Activated CD4-positive, alpha-beta T cell treated with anti-CD3 and anti-CD28 coated beads for 48 hours (primary cell): Measurements from ENCODE around the gene MACROD2.
"Not testable (repeated sequence)": the region's sequence is repeated elsewhere in the genome, so short reads cannot be mapped to it uniquely, and the experiment has no call there.

Source experiments
- DNase-seq: peaks from one replicate; pipeline ENCODE4 v3.0.0-alpha.2; 2020

MACROD2 gene

GRCh38 chr20:15977758-15978157 lies 1982.4 kb downstream of the MACROD2 start:
- no peak for DNase-seq

DNA sequence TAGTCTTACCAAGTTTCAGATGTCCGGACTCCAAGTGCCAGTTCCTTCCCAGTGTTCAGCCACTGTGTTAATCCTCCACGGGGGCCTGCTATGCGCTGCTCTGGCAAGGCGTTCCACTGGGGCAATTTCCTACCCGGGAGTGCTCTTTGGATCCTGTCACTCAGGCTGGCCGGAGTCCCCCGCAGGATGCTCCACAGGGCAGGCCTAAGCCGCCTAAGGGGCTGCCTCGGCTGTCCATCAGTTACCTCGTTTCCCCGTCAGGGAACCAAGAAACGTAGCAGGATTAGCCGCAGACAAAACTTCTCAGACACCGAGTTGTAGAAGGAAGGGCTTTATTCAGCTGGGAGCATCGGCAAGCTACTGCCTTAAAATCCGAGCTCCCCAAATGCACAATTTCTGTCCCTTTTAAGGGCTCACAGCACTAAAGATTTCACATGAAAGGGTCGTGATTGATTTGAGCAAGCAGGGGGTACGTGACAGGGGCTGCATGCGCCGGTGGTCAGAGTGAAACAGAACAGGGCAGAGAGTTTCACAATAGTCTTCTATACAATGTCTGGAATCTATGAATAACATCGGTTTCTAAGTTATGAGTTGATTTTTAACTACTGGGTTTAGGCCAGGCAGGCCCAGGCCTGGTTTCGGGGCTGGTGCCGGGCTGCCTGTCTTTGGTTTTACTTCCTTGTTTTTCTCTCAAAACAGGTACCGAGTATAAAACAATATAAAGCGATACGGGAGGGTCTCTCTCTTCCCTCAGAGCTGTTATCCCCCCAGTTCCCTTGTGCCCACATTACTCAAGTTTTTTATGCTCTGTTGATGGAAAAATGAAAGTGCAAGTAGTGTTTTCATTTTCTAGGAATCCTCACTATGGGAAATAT lies 1990.4 kb downstream of the MACROD2 start:
- DNase-seq = not testable (repeated sequence)

- DNase-seq = no peak
Measured at GRCh38 chr20:15986690-15987089, 1991.4 kb downstream of the MACROD2 start.

GRCh38 chr20:15991279-15991678 lies 1996.0 kb downstream of the MACROD2 start:
- DNase-seq = no peak

GRCh38 chr20:15992564-15992963 lies 1997.2 kb downstream of the MACROD2 start:
- DNase-seq = no peak

DNA sequence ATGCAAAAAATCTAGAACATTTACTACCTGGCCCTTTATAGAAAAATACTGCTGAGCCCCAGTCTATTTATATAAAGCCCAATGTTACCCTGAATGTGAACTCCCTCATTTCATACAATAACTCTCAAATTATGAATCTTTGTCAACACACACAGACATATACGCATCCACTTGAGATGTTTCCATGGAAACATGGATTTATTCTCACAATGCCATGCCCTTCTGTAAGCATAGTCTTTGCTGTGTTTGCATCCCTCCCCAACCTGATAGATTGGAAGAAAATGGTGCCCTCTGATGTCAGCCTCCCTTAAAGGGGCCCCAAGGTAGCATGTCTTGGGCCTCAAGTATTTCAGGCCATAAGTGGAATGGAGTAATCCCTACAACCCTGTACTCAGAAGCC lies 2004.8 kb downstream of the MACROD2 start:
- DNase-seq = no peak

DNA sequence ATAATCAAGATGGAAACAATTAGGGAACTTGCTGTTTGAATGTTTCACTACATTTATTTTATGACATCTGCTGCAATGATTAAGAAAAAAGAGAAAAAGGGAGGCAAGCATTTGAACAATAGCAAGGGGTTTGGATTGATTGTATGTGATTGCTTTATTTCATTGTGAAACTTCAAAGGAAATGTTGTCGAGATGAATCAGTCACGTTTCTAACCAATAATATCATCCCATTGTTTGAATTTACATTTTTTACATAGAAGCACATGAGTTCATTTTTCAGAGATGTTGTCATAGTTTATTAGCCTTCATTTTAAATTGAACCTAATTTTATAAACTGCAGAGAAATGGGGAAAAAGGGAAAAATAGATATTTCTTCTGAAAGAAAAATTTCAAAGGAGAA lies 2006.0 kb downstream of the MACROD2 start:
- no peak for DNase-seq

DNA sequence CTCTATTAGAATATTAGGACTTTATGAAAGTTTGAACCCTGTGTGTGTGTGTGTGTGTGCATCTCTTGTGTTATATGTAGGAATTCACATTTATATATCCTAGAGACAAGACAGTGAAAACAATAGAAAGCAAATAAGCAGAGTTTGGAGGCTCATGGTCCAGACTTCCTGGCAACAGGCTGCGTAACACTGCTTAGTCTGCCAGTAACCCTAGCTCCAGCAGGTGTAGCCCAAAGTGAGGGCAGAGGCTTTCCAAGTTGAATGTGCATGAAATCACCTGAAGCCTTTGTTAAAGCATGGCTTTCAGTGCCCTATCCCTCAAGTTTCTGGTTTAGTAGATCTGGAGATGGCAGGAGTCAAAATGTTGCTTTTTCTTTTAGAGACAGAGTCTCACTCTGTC lies 2008.0 kb downstream of the MACROD2 start:
- no peak for DNase-seq

DNA sequence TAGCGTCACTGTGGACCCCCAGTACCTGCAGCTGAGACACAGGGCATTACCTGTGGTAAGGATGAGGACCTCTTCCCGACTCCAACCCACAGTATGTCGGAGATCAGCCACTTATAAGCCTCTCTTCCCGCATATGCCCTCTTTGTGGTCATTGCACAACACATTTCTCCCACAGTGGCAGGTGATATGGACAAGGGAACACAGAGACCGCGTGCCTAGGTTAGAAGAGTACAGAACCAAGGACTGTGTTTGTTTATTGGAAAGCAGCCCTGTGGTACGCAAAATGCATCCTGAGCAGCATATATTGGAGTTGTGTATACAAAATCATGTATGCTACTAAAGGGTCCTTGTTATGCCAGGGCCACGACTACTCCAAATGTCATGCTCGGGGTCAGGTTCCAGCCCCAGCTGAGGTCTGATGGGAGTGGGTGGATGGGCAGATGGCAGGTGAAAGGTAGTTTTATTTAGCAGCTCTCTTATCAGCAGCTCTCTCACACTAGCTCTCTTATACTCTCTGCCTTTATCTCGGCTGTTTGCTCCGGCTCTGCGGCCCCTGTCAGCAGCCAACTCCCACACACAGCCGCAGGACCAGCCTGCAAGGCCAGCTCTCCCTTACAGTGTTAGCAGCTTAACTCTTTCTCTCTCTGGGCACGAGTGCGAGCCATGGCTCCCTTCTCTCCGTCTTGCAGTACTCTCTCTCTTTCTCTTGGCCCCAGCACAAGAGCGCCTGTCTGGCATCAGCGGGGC lies 2009.0 kb downstream of the MACROD2 start:
- DNase-seq = no peak

DNA sequence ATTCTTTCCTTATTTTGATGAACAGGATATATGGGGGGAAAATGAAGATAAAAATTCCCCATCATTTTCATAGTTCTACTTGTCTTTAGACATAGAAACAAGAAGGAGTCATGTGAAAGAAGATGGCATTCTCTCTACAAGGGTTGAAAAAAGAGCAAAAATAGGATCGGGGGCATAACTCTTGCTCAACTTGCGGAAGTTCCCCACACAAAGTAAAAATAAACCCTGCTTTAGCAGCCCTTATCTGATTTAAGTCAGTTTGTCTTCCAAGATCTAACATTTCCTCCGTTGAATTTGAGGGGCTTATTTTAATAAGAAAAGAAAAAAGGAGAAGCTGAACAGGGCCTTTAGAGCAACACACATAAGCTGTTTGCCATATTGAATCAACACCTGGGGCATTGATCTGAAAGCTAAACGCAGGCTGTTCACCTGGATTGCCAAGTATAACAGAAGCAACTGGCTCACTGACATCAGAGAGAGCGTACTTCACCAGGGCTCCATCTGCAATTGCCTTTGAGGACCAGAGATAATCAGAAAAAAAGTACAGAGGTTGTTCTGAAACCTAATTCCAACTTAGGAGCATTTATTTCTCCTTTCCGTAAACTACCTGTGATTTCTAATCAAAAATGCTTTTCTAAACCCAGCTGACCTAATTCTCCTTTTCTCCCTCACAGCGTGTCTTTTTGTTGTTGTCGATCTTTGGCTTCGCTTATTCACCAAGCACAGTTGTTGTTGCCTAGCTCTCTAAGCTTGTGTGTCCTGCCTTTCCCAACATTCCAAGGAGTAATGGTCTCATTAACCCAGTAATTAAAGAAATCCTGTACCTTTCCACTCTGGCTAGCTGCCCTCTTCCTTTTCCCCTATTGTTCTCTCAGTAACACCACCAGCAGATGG lies 2010.0 kb downstream of the MACROD2 start:
- no peak for DNase-seq

GRCh38 chr20:16005915-16006493 lies 2010.7 kb downstream of the MACROD2 start:
- no peak for DNase-seq

- DNase-seq = no peak
Measured at GRCh38 chr20:16007164-16007563, 2011.8 kb downstream of the MACROD2 start.

DNA sequence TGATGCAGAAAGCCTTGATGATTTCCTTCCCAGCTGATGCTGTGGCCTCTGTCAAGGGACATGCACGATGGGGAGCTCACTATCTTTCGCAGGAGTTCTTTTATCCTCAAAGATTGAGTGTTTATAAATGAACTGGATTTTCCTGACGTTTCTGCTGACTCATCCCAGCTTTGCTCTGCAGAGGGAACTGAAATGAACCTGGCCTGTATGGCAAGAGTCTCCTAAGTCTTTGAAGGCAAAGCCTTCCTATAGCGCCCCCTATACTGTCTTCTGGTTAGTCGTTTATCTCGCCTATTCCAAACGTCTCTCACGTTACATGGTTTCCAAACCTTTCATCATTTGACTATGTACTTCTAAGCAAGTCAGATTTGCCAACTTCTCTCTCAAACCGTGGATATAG lies 2012.6 kb downstream of the MACROD2 start:
- no peak for DNase-seq

GRCh38 chr20:16011056-16011455 lies 2015.7 kb downstream of the MACROD2 start:
- no peak for DNase-seq

GRCh38 chr20:16011519-16011918 lies 2016.2 kb downstream of the MACROD2 start:
- no peak for DNase-seq

DNA sequence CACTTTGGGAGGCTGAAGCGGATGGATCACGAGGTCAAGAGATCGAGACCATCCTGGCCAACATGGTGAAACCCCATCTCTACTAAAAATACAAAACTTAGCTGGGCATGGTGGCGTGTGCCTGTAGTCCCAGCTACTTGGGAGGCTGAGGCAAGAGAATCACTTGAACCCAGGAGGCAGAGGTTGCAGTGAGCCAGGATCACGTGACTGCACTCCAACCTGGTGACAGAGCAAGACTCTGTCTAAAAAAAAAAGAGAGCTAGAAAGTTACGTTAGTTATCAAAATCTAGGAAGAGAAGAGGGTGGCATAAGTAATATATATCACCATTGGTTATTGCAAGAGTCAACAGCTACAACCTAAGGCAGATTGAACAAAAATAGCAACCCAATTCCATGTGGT lies 2017.6 kb downstream of the MACROD2 start:
- DNase-seq = not testable (repeated sequence)

- no peak for DNase-seq
Measured at GRCh38 chr20:16013631-16014030, 2018.3 kb downstream of the MACROD2 start.

DNA sequence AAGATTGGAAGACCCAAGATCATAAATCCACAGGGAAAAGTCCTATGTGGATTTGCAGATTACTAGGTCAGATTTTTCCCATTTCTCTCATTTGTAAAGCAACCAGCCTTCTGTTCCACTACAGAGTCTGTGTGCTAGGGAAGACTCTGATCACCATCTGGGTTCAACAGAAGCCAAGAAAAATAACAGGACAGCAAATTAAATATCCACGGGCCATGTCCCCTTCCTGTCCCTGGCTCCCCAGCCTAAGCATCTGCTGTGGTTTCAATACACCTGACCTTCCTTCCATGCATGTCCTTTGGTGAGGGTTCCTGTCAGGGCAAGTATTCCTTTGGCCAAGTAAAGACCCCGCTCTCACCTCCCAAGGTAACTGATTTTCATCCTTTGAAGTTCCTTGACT lies 2019.1 kb downstream of the MACROD2 start:
- no peak for DNase-seq

DNA sequence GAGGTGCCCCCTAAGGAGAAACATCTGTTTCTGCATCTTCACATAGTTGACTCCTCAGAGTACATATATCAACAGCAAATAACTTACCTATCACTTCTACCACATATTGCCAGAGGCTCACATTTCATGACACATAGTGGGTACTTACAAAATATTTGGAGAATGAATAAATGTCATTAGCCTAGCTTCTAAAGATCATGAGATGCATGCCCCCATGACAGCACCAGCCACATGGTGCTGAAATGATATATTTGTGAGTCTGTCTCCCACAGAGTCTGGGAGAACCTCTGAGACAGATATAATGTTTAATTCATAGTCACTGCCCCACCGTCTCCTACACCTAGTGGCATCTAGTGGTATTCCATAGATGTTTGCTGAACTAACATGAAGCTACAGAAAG lies 2022.3 kb downstream of the MACROD2 start:
- DNase-seq = no peak

GRCh38 chr20:16018881-16019280 lies 2023.6 kb downstream of the MACROD2 start:
- DNase-seq = no peak

DNA sequence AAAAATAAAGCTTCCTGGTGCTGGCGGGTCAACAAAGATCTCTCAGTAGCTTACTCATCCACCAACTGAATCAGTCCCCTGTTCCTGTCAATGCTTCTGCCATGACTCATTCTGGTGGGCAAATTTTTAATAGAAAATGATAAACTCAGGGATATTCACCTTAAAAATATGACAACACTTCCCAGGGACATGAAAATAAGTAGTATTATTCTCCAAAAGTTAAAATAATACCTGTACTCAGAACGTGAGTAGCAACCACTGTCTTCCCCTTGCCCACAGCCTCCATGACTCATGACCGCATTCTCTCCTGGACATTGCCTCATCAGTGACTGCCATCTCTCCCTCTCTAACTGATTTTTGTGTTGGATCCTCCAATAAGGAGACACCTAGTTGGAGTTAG lies 2025.7 kb downstream of the MACROD2 start:
- no peak for DNase-seq

- no peak for DNase-seq
Measured at GRCh38 chr20:16025084-16025483, 2029.8 kb downstream of the MACROD2 start.

DNA sequence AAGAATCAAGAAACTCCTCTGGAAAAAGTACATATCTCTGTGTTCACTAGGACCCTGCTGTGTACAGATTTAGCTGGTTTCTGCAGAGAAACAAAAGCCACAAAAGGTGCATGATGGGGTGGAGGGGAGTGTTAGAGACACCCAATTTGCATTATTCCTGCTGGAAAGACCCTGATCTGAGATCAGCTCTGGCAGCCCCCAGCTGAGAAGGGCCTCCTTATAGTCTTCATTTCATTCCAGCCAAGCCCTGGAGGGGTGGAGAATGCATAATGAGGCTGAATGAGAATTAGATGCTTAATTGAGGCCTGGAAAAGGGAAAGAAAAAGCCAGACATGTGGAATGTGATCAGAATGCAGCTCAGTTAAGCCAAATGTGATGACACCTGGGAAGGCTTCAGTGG lies 2032.4 kb downstream of the MACROD2 start:
- DNase-seq = no peak
